H7 (cell line): Measurements from ENCODE around the gene MYBPHL. TPM values are rescaled to one million over a fixed set of nuclear protein-coding genes. Genes with fewer than 3 reads are reported as not detected.
"Not testable (repeated sequence)": the region's sequence is repeated elsewhere in the genome, so short reads cannot be mapped to it uniquely, and the experiment has no call there.

Source experiments
- DNase-seq: peaks from one replicate; pipeline ENCODE4 v3.0.0; 2012
- H3K27me3 ChIP-seq: 2 replicates; pipeline ENCODE4 v1.6.0; 2011; ENCODE audit warnings: mild to moderate bottlenecking, low read length; ENCODE audit not compliant: control insufficient read depth, insufficient read depth
- H3K36me3 ChIP-seq: replicated peaks from 2 replicates; pipeline ENCODE4 v1.5.1; 2011; ENCODE audit warnings: low read length; ENCODE audit not compliant: control insufficient read depth, insufficient read depth
- H3K4me3 ChIP-seq: 2 replicates; pipeline ENCODE4 v1.5.1; 2011; ENCODE audit warnings: low read depth, mild to moderate bottlenecking, control low read depth, low read length, moderate library complexity; ENCODE audit not compliant: insufficient read depth
- total RNA-seq: library from RNA; depleted of rRNA; stranded (reverse); fragments of >200 nt; shearing (Covaris generic); gene quantifications from 2 replicates; pipeline ENCODE4 v1.2.3, GENCODE V29; 2014

The MYBPHL gene
- total RNA-seq, 1 experiment from 2014 or later = not detected

- Histone ChIP-seq H3K27me3 (no peaks in the 10 kb centered on the region; the same call in 1 of the 2 replicates), H3K4me3 (no peak overlapping the region), H3K36me3 (no peaks in the 10 kb centered on the region)
- no peak for DNase-seq
These were observed 10.0 kb downstream of the MYBPHL start for GRCh38 chr1:109296782-109297181.

GRCh38 chr1:109295712-109296415, 10.9 kb downstream of the MYBPHL start:
- DNase-seq = peak; percentile 69
- no peaks in the 10 kb centered on the region; the same call in 1 of the 2 replicates for H3K27me3 ChIP-seq
- no peaks in the 10 kb centered on the region for H3K36me3 ChIP-seq
- no peak overlapping the region for H3K4me3 ChIP-seq

GRCh38 chr1:109294481-109294880, 12.3 kb downstream of the MYBPHL start:
- Histone ChIP-seq H3K4me3 (no peak overlapping the region), H3K27me3 (no peaks in the 10 kb centered on the region), H3K36me3 (no peaks in the 10 kb centered on the region)
- no peak for DNase-seq

GRCh38 chr1:109293026-109293425, 13.8 kb downstream of the MYBPHL start:
- no peaks in the 10 kb centered on the region for H3K36me3 ChIP-seq
- no peak for DNase-seq
- no peaks in the 10 kb centered on the region for H3K27me3 ChIP-seq
- H3K4me3 ChIP-seq = no peak overlapping the region

- Histone ChIP-seq H3K36me3 (no peaks in the 10 kb centered on the region), H3K27me3 (no peaks in the 10 kb centered on the region), H3K4me3 (no peak overlapping the region)
- DNase-seq = no peak
These were observed 14.4 kb downstream of the MYBPHL start for GRCh38 chr1:109292364-109292763.

- Histone ChIP-seq H3K36me3 (no peaks in the 10 kb centered on the region), H3K4me3 (no peak overlapping the region), H3K27me3 (no peaks in the 10 kb centered on the region)
- no peak for DNase-seq
These were observed 15.8 kb downstream of the MYBPHL start for GRCh38 chr1:109290998-109291397.

GRCh38 chr1:109290137-109290536, 16.7 kb downstream of the MYBPHL start:
- DNase-seq = no peak
- H3K4me3 ChIP-seq = no peak overlapping the region
- H3K27me3 ChIP-seq = no peaks in the 10 kb centered on the region
- H3K36me3 ChIP-seq = no peaks in the 10 kb centered on the region

GRCh38 chr1:109286762-109287161, 20.0 kb downstream of the MYBPHL start:
- not testable (repeated sequence) for H3K27me3 ChIP-seq, H3K4me3 ChIP-seq, DNase-seq, H3K36me3 ChIP-seq

GRCh38 chr1:109283748-109284600, 22.8 kb downstream of the MYBPHL start:
- H3K27me3 ChIP-seq = no peaks in the 10 kb centered on the region

GRCh38 chr1:109282952-109283747, 23.7 kb downstream of the MYBPHL start, which contains the start of gene PSRC1:
Gene PSRC1, minus strand, starts transcription at chr1:109283145.
- peak within 1 kb of the TSS; percentile 76 for H3K4me3 ChIP-seq
- H3K36me3 ChIP-seq = peaks cover 20% of the 10 kb centered on the region
- peak; percentile 99 for DNase-seq
- no peaks in the 10 kb centered on the region for H3K27me3 ChIP-seq

More at GRCh38 chr1:109283748-109284600, 22.8 kb downstream of the MYBPHL start:
- Histone ChIP-seq H3K36me3 (peaks cover 18% of the 10 kb centered on the region), H3K4me3 (peak overlapping the region; percentile 76)
- no peak for DNase-seq

- Histone ChIP-seq H3K36me3 (peaks cover 20% of the 10 kb centered on the region), H3K27me3 (no peaks in the 10 kb centered on the region), H3K4me3 (peak overlapping the region; percentile 76)
- peak; percentile 92 for DNase-seq
These were observed 24.3 kb downstream of the MYBPHL start for GRCh38 chr1:109282497-109282951.

GRCh38 chr1:109281680-109282496, 24.9 kb downstream of the MYBPHL start:
- Histone ChIP-seq H3K27me3 (no peaks in the 10 kb centered on the region), H3K36me3 (peaks cover 20% of the 10 kb centered on the region), H3K4me3 (peak overlapping the region; percentile 76)
- DNase-seq = no peak

GRCh38 chr1:109280862-109281261, 25.9 kb downstream of the MYBPHL start:
- DNase-seq = no peak
- H3K4me3 ChIP-seq = no peak overlapping the region
- H3K27me3 ChIP-seq = no peaks in the 10 kb centered on the region
- peaks cover 20% of the 10 kb centered on the region for H3K36me3 ChIP-seq
